ENCODE results near the gene STAG1. TPM values are rescaled to one million over a fixed set of nuclear protein-coding genes. Genes with fewer than 3 reads are reported as not detected.

STAG1 gene
- polyA plus RNA-seq, 3 donors: 7.2 to 10.0 (median 7.5) TPM

- peaks cover 8% of the 10 kb centered on the region for H4K20me1 ChIP-seq (ENCODE audit: insufficient read depth, low read length)
- TF ChIP-seq, protein P1, sequence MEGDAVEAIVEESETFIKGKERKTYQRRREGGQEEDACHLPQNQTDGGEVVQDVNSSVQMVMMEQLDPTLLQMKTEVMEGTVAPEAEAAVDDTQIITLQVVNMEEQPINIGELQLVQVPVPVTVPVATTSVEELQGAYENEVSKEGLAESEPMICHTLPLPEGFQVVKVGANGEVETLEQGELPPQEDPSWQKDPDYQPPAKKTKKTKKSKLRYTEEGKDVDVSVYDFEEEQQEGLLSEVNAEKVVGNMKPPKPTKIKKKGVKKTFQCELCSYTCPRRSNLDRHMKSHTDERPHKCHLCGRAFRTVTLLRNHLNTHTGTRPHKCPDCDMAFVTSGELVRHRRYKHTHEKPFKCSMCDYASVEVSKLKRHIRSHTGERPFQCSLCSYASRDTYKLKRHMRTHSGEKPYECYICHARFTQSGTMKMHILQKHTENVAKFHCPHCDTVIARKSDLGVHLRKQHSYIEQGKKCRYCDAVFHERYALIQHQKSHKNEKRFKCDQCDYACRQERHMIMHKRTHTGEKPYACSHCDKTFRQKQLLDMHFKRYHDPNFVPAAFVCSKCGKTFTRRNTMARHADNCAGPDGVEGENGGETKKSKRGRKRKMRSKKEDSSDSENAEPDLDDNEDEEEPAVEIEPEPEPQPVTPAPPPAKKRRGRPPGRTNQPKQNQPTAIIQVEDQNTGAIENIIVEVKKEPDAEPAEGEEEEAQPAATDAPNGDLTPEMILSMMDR (IDR thresholded peaks at IDR 0.05): no peak
- no peak overlapping the region for H3K4me2 ChIP-seq (replicated peaks; ENCODE audit: extremely low read depth, low read length, poor library complexity, severe bottlenecking)
- H3K9ac ChIP-seq (ENCODE audit: insufficient read depth, low read length, poor library complexity, severe bottlenecking): no peak overlapping the region
- peaks cover 0 to 7% of the 10 kb centered on the region in 2 donors for H3K36me3 ChIP-seq (replicated peaks in 1 of 2; ENCODE audit: control insufficient read depth in 1 of 2, insufficient read depth in 2 of 2, low read length in 2 of 2)
- H3K4me3 ChIP-seq (replicated peaks in 1 of 3; ENCODE audit: low read depth in 2 of 3, low read length in 3 of 3): no peak overlapping the region
- WGBS (ENCODE audit: insufficient coverage): 100% methylated on average over 1 of the region's 8 CpGs
- peaks cover 96% of the 10 kb centered on the region for H3K79me2 ChIP-seq (ENCODE audit: insufficient read depth, low read length)
- intact Hi-C loops (cut with micrococcal nuclease): no loop called here
- peaks cover 4 to 9% of the 10 kb centered on the region in 2 donors for H3K9me3 ChIP-seq (replicated peaks in 1 of 2; ENCODE audit: control insufficient read depth in 1 of 2, insufficient read depth in 1 of 2, low read length in 2 of 2)
- H3K4me1 Mint-ChIP-seq: peaks cover 2% of the 10 kb centered on the region
- peaks cover 6 to 12% (median 9%) of the 10 kb centered on the region in 7 donors for H3K9me3 Mint-ChIP-seq
- peaks cover 0 to 5% of the 10 kb centered on the region in 2 donors for H3K36me3 Mint-ChIP-seq
- H3K4me1 ChIP-seq (ENCODE audit: control insufficient read depth in 1 of 2, insufficient read depth in 2 of 2, low read length in 2 of 2): no peaks in the 10 kb centered on the region
- no peaks in the 10 kb centered on the region for H3K27me3 ChIP-seq (ENCODE audit: control insufficient read depth in 2 of 2, insufficient read depth in 2 of 2, low read length in 2 of 2)
- H3K27me3 Mint-ChIP-seq (ENCODE audit: low read depth in 3 of 3): no peaks in the 10 kb centered on the region
- H3K27ac Mint-ChIP-seq: no peak overlapping the region
- DNase-seq: no peak
- no peak overlapping the region for H2AFZ ChIP-seq (ENCODE audit: insufficient read depth, low read depth, low read length, poor library complexity, severe bottlenecking)
- no peak overlapping the region for H3K4me3 Mint-ChIP-seq
- no peak overlapping the region for H3K27ac ChIP-seq (ENCODE audit: low read depth in 1 of 2, low read length in 2 of 2)
Measured at GRCh38 chr3:136658946-136659682, 93.1 kb downstream of the STAG1 start.

GRCh38 chr3:136657526-136657925 lies 94.7 kb downstream of the STAG1 start:
- Histone ChIP-seq H3K4me1 (ENCODE audit: control insufficient read depth in 1 of 2, insufficient read depth in 2 of 2, low read length in 2 of 2) (no peaks in the 10 kb centered on the region), H3K9me3 (replicated peaks in 1 of 2; ENCODE audit: control insufficient read depth in 1 of 2, insufficient read depth in 1 of 2, low read length in 2 of 2) (peaks cover 10 to 20% of the 10 kb centered on the region in 2 donors), H4K20me1 (ENCODE audit: insufficient read depth, low read length) (peaks cover 8% of the 10 kb centered on the region), H2AFZ (ENCODE audit: insufficient read depth, low read depth, low read length, poor library complexity, severe bottlenecking) (no peak overlapping the region), H3K27ac (ENCODE audit: low read depth in 1 of 2, low read length in 2 of 2) (no peak overlapping the region), H3K4me2 (replicated peaks; ENCODE audit: extremely low read depth, low read length, poor library complexity, severe bottlenecking) (no peak overlapping the region), H3K79me2 (ENCODE audit: insufficient read depth, low read length) (peaks cover 99% of the 10 kb centered on the region), H3K27me3 (ENCODE audit: control insufficient read depth in 2 of 2, insufficient read depth in 2 of 2, low read length in 2 of 2) (no peaks in the 10 kb centered on the region), H3K9ac (ENCODE audit: insufficient read depth, low read length, poor library complexity, severe bottlenecking) (no peak overlapping the region), H3K4me3 (replicated peaks in 1 of 3; ENCODE audit: low read depth in 2 of 3, low read length in 3 of 3) (no peak overlapping the region), H3K36me3 (replicated peaks in 1 of 2; ENCODE audit: control insufficient read depth in 1 of 2, insufficient read depth in 2 of 2, low read length in 2 of 2) (peaks cover 0 to 17% of the 10 kb centered on the region in 2 donors)
- peaks cover 10 to 23% (median 14%) of the 10 kb centered on the region in 7 donors for H3K9me3 Mint-ChIP-seq
- no peaks in the 10 kb centered on the region for H3K27me3 Mint-ChIP-seq (ENCODE audit: low read depth in 3 of 3)
- peaks cover 2% of the 10 kb centered on the region for H3K4me1 Mint-ChIP-seq
- DNase-seq: no peak
- intact Hi-C loops (cut with micrococcal nuclease): no loop called here
- TF ChIP-seq, protein P1 (IDR thresholded peaks at IDR 0.05): no peak
- H3K27ac Mint-ChIP-seq: peak overlapping the region in 1 of 7 donors; percentile 61
- no peak overlapping the region for H3K4me3 Mint-ChIP-seq
- WGBS (ENCODE audit: insufficient coverage): 100% methylated on average over 3 of the region's 3 CpGs
- peaks cover 0 to 5% of the 10 kb centered on the region in 2 donors for H3K36me3 Mint-ChIP-seq

All from CD14-positive monocyte (primary cell).